Activated CD8-positive, alpha-beta memory T cell treated with anti-CD3 and anti-CD28 coated beads for 48 hours (primary cell): ENCODE measurements around the gene CACNA2D3.

Experiments
- DNase-seq, 3 experiments: peaks; one replicate each; pipeline ENCODE4 v3.0.0-alpha.2; 2020; ENCODE audit warnings: low read depth in 2 of 3, low spot score in 2 of 3

Gene CACNA2D3

DNA sequence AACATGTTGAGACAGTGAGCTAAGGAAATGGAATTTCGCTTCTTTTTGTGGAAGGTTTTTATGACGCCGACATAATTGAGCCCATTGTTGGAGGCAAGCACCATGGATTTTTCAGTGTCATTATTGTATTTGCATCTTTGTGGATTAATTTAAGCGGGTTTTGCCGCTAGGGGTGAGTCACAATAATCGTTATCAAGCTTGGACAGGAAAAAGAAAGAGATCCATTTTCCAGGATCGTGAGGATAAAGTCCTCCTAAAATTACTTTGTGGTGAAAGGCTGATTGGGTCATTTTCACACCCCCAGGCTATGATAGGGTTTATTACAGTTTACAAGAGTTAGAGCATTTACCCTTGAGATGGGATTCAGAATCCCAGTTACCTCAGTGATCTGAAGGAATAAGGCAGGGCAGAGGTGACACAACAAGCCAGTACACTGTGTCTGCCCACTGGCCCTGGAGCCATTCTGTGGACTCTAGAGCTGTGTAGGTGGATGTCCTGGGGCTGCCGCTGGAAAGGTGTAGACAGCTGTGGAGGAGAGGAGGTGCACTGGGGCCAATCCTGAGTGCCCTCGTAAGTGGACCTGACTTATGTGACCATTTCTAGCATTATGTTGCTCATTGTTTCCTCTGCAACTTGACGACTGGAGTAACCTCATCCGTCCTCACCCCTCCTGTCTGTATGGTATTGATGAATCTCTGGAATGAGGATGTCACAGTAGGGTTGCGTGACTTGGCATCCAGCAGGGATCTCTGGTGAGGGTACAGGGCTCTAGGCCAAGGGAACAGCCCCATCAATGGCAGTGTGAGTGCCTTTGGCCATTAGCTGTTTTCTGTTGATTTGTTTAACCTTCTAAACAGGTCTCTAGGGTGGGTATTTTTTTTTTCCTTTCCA lies 435.4 kb downstream of the CACNA2D3 start:
- no peak for DNase-seq

DNA sequence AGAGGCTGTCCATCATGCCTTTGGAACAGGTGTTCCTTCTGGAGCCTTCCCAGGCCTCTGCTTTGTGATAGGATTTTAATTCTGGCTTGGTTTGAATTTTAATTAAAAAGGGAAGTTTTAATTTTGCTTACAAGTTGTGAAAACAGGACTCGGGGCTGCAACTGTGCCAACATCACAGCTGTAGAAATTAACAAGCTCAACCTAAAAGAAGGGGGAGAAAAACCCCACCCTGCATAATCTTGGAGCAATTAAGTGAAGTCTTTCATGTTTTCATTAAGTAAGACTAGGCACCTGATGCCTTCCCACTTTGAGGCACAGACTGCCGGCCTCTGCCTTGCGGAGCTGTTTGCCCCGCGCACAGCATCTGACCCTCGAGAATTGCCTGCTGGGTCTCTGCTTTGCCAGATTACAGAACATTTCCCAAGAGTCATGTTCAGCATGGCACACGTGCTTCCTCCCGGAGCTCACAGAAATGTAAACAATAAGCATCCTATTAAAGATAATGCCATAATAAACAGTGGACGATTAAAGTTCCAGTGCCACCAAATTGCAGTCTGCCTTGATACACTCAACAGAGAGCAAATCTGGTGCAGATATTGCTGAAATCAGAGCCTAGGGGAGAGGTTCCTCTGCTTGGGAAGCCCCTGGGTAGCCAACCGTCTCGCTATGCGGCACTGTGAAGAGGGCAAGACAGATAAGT lies 441.3 kb downstream of the CACNA2D3 start:
- no peak for DNase-seq

DNA sequence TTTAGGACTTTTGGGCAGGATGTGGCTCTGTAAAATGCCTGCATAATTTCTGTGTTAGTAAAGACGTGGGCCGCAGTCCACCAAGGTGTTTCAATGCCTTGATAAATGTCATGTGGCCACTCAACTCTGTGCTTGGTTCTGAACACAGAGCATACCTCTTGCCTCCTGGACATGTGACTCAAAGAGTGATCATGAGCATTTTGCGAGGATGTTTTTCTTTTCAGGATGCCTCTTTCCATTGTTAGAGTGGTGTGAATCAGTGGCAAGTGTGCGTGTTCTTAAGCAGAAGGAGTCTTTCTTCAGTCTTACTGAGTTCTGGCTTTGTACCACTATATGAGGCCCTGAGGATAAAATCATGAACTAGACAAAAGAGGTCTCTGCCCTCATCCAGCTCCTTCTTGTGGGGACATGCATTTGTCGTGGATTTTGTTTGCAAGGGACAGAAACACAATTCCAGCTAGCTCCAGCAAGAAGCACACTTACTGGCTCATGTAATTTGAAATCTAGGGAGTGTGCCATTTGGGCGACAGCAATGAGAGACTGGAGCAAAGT lies 442.1 kb downstream of the CACNA2D3 start:
- no peak for DNase-seq

DNA sequence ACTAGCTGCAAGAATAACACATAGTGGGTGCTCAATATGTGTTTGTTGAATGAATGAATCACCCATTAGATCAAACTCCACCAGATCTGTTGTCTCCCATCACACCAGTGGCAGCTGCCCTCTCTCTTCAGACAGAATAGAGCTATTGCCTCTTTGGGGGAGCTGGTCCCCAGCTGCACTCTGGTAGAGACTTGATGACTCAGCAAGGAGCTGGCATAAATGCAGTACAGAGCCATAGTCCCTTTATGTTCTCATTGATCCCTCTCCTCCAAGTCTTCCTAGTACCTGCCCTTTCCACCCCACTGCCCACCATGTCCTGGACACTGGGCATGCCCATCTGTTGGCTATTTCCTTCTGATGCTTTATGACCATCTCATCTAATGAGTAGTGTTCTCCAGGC lies 443.6 kb downstream of the CACNA2D3 start:
- no peak for DNase-seq

DNA sequence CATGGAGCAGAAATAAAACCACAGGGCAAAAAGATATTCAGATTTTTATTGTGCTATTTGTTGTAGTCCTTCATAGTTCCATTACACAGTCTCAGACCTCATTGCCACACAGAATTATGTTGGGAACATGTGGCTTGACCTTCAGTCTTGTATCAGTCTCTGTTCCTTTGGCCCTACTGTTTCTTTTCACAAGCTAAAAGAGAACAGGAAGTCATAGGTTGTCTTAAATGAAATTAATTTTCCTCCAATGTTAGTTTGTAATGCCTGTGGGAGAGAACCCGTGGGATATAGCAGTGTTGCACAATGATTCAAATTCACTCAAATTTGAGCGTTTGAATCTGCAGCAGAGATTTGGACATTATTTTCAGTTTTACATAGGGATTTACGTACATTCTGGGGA lies 445.6 kb downstream of the CACNA2D3 start:
- DNase-seq = no peak

DNA sequence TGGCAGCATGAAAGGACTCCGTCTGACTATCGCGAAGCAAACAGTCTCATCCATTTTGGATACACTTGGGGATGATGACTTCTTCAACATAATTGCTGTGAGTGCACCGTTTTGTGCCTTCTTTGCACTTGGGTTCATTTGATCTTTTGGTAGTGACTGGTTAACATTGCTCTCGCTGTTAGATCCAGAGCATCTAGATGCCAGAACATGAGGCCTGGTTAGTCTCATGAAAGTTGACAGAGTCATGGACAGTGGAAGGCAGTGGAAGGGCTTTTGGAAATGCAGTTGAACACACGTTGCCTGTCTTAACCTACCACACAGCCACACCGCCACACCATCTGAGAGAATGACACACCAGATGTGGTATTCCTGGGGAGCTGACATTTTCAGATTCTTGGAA lies 447.7 kb downstream of the CACNA2D3 start:
- DNase-seq = no peak

DNA sequence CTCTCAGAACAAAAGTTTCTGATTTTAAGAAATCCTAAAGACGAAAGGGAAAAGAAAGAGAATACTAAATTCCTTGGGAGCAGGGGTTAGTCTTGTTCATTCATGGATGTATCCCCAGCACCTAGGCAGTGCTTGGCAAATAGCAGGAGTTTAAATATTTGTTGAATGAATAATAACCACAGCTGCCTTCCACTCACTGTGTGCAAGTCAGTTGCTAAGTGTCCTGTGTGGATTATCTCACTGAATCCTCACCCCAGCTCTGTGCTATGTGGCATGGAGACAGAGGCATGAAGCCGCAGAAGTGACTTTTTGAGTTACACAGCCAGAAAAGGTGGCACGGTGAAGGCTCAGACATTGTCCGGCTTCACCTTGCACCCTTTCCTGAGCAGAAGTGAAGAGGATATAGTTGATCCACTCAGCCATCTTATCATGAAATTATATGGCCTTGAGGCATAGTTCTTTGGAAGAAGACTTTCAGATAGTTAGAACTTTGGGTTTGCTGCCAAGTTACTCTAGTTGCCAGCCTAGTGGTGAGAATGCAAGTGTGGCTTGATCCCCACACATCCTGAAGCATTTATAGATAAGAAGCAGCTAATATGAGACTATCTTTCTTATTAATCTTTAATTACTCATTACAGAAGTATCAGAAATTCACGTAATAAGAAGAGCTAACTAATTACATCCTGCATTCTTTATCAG lies 450.0 kb downstream of the CACNA2D3 start:
- no peak for DNase-seq

DNA sequence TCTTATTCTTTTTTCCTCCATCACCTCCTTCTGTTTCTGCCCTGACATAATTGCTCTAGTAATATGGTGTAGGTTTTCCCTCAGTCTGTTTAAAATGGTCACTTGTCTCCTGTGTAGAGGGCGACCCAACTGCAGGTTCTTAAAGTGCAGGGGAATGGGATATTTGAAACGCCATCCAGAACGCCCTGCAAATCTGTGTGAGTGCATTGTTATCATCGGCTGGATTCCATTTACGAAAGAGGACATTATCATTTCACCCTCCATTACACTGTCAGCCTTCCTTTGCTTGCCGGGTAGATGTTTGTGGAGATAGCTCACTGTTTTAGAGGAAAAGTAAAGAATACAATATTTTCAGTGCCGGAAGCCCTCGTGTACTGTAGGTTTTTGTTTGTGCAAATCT lies 451.5 kb downstream of the CACNA2D3 start:
- DNase-seq = no peak

DNA sequence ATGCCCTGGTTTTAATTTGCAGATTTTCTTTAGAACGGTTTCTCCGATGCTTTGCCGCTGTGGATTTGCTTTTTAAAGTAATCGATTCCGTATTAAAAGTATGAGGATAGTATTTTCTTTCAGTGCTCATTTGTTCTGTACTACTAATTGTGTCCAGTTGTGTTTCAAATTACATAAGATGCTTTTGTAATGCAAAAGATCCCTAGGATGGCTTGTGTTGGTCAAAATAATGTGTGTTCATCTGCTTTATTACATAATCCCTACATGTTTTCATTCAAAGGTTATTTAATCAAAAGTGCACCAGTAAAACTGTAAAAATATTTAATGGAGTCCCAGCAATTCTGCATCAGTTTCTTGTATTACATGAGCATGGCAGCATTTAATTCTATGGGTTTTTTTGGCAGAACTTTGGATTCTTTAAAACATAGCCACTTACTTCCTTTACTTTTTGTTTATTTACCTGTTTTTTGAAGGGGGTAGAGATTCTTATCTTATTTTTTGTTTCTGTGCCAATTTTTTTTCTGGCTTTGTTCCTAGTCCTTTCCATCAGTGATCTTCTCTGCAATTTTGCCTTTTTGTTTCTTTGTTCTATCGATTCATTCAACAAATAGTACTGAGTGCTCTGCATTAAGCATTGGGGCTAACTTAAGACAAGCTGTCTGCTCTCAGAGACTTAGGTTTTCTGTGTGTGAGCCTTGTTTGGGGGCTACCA lies 452.7 kb downstream of the CACNA2D3 start:
- DNase-seq = no peak

DNA sequence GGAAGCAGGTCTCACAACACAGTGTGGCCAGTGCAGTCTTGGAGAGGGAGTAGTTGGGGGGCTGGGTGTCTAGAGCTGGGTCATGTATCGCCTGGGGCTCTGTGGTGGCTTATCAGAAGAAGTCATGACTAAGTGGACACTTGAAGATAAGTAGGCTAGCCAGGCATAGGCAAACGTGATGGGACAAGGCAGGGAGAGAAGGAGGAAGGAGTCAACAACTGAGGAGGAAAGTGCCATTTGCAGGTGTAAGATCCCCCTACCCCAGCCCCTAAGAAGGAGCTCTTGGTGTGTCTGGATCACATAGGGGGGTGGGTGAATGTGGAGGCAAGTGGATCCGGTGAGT lies 453.2 kb downstream of the CACNA2D3 start:
- DNase-seq = no peak

DNA sequence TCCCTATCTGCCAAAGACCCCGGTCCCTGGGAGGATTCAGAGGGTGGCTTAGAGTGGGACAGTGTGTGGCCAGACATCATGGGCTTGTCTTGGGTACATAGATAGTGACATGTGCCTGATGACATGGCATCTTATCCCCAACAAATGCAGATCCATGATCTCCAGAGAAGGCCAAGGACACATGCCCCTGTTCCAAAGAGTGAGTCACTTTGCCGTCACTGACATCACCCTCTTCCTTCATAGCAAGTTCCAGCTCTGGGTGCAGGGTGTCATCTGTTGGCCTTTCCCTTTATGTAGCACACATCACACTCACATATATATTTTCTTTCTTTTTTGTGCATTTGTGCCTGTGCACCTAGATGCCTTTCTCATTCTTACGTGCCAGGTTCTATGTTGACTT lies 455.0 kb downstream of the CACNA2D3 start:
- no peak for DNase-seq

DNA sequence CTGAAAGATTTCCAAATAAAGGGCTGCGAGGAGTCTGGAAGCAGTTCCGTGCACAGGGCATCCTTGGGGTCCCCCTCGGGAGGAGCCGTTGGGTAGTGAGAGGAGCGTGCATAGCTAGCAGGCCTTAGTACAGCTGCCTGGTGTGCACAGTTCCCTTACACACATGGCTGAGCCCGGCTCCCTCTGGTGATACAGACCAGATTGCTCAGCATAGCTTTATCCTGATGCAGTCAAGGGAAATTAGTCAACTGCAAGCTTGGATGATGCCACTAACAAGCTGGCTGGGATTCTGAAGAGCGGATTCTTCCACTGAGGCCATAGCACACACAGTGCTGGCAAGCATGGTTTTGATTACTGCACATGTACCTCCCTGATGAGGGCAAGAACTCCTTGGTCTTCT lies 456.1 kb downstream of the CACNA2D3 start:
- DNase-seq = no peak

DNA sequence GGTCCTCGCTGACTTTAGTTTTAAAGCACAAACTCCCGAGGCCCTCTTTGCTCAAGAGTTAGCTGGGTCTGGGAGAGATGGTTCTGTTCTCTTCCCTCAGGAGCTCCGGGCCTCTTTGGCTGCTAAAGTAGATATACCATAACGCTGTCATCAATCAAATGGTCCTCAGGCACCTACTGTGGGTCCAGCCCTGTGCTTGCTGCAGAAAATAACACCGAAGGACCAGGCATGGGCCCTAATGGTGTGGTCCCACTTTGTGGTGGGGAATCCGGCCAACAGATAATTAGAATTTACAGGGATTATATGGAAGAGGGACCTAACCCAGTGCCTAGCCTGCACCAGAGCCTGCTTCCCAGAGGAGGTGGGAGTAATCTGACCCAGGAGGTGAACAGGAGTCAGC lies 458.1 kb downstream of the CACNA2D3 start:
- DNase-seq = no peak

DNA sequence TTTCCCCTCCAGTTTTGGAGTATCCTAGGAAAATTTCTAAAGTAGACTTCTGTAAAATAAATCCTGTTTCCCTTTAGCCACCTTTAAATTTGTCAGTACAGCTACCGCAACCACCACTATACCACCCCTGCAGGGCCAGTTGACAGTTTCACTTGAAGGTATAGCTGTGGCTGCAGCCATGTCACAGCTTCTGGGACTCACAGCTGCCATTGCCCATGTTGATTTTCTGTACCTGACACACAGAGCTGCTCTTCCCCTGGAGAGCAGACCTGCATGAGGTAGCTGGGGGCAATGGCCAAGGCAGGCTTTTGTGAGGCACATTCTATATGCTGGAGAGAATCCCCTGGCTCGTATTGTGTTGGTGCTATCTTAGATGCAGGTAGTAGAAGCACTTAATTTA lies 460.1 kb downstream of the CACNA2D3 start:
- no peak for DNase-seq

DNA sequence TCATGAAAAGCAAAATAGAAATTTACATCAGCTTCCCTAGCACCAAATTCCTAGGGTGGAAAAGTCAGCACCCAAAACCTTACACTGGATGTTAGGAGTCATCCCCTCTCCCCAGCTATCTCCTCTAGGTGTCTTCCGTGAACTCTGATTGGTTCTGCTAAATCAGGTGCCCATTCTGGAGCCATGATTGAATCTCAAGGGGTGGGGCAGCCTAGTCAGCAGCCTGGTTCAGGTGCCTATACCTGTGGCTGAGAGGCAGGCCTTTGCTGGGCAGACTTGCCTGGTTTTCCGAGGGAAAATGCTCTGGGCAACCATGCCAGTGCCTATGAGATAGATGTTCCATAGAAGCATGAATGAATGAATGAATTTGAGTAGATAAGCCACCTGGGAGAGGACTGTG lies 468.8 kb downstream of the CACNA2D3 start:
- no peak for DNase-seq

DNA sequence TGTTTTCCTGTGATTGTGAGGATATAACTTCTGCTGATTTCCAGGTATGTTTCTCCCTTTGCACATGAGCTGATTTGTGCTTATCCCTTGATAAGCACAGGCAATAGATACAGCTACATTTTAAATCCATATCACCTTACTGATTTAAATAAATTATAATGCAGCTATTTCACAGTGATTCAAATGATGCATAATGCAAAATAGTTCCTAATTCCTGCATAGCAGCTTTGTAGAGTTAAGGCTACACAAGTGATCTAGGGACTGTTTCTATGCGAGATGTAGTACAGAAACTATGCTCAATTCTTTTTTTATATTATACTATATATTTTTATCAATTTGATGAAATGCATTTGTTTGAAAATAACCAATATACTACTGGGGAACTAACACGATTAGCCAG lies 471.3 kb downstream of the CACNA2D3 start:
- no peak for DNase-seq

DNA sequence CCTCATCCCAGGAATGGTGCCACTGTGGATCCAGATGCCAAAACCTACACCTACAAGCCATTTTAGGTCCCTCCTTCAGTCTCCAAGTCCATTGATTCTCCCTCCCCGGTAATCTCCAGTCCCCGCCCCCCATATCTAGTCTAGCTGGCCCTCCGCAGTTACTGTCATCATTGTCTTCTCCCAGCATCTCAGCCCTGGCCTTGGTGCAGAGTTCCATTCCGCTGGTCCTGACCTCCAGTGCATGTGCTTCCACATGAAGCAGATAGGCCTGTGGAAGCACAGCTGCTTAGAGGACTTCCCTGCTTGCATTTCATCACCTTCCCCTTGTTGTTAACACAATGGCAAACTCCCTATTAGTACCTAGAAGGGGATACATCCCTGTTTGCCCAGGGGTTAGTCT lies 473.7 kb downstream of the CACNA2D3 start:
- no peak for DNase-seq

DNA sequence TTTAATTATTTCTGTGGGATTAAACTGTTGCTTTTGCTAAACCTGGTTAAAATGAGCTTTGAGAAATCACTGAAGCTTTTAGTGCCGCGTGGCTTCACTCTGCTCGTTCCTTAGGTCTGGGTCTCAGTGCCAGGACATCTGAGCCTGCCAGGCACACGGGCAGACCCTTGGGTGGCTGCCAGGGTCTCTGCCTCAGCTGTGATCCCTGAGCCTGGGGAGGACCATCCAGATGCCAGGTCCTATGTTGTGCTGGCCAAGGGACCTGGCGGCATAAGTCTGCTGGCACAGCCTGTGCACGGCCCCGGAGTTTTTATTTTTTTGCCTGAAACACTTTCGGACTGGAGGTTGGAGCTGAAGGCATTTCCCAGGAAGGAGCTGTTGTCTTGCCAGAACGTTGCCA lies 477.4 kb downstream of the CACNA2D3 start:
- DNase-seq = no peak

DNA sequence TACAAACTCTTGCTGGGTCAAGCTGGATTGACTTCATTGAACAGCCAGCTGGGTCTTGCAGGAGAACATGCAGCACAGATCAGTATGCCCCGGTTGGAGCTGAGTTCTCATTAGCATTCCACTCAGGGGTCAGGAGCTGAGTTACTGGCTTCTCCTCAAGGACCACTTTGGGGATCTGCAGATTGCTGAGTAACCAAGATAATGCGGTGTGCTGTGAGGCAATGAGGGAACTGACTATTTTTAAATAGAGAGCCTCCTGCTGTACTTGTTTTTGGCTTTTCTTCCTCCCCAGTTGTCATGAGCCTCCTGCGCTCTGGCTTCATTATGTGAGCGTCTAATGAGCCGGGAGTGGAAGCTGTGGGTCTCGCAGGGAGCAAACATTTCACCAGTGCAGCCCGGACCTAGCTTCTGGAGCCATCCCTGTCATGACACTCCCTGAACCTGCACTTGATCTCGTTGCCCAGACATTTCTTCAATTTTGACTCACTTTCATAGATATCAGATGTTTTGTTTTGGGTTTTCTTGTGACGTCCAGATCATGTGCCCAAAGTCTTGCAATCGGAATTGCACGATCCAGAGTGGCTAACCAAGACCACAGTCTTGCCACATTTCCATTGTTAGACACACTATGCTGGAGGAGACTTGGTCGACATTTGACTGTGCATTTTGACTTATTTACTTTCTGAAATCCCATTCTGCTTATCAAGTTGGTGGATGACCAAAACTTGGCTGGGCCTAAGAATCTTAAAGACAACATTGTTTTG lies 478.3 kb downstream of the CACNA2D3 start:
- DNase-seq = no peak

DNA sequence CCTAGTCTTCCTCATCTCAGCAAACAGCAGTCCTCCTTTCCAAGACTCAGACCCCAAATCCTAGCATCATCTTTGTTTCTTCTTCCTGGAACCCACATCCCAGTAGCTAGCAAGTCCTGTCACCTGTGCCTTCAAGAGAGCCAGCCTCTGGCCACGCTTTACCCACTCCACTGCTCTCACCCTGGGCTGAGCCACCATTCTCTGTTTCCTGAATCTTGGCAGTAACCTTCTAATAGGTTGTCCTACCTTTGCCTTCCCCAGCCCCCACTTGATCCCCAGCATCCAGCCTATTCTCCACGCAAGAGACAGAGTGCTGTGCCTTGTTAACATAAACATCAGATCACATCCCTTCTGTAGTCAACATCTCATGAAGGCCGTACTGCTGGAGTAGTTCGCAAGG lies 482.1 kb downstream of the CACNA2D3 start:
- DNase-seq = no peak

DNA sequence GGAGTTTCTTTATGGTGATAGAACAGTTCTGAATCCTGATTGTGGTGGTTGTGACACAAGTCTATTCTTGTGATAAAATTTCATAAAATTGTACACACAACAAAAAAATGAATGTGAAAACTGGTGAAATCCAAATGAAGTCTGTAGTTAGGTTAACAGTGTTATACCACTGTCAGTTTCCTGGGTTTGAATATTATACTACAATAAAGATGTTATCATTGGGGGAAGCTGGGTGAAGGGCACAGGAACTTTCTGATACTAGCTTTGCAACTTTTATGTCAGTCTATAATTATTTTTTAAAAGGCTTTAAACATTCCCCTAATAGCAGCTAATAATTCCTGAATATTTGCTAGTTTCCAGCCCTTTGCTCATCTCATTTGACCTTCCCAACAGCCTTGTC lies 485.7 kb downstream of the CACNA2D3 start:
- DNase-seq = no peak
